HCT116 (cell line): ENCODE results near the gene ZNF761. TPM values are rescaled to one million over a fixed set of nuclear protein-coding genes. Genes with fewer than 3 reads are reported as not detected.

Source experiments
- ATAC-seq: fragments of 200-7000 bp; cut with Tn5 transposase; 2 replicates; pipeline ENCODE4 v1.9.1; 2020; ENCODE audit warnings: mild to moderate bottlenecking, moderate library complexity
- BruUV-seq: library from RNA; stranded (reverse); fragments of 400-500 nt; replicated peaks from 2 replicates; lab custom pipeline; 2021; lab: Mats Ljungman, UMichigan
- CTCF ChIA-PET: fragments of 300-600 bp; sonication (Branson Sonifier 250); formaldehyde crosslinking; loops from one replicate; lab custom pipeline; 2021; ENCODE audit warnings: antibody characterized with exemption; lab: Charles Lee
- POLR2A ChIA-PET: fragments of 300-600, 350-600 bp; sonication (Branson Sonifier 250); formaldehyde crosslinking; loops from one replicate; lab custom pipeline; 2021; ENCODE audit warnings: antibody characterized with exemption; lab: Charles Lee
- RAD21 ChIA-PET, 2 experiments: fragments of 300-600 bp; sonication (Branson Sonifier 250); formaldehyde crosslinking; loops; one replicate each; lab custom pipeline; 2023; ENCODE audit warnings: low total read pairs in 2 of 2; ENCODE audit not compliant: uncharacterized antibody in 2 of 2, unreplicated experiment in 2 of 2, low non-redundant PET in 1 of 2; lab: Charles Lee
- DNase-seq: peaks from one replicate; pipeline ENCODE4 v3.0.0-alpha.2; 2010; ENCODE audit warnings: low read depth, low spot score
- H2AFZ ChIP-seq: fragments of 200-600 bp; shearing (Covaris generic), sonication (generic); 2 replicates; pipeline ENCODE4 v1.6.1; 2017; ENCODE audit warnings: low read depth, mixed run types, mixed read lengths, antibody characterized with exemption, low read length; ENCODE audit not compliant: poor library complexity, severe bottlenecking
- H3K27ac ChIP-seq: 2 replicates; pipeline ENCODE4 v1.5.1; 2012; ENCODE audit warnings: low read depth, low read length
- H3K27me3 ChIP-seq: fragments of 200-600 bp; sonication (generic); 2 replicates; pipeline ENCODE4 v1.6.1; 2016; ENCODE audit warnings: mixed run types, low read length, mixed read lengths; ENCODE audit not compliant: insufficient read depth
- H3K36me3 ChIP-seq, 2 experiments: fragments of 200-500 bp in 1 of 2; fragments of 200-600 bp in 1 of 2; sonication (Bioruptor generic) in 1 of 2; sonication (generic) in 1 of 2; 2 replicates each; pipeline versions ENCODE4 v1.5.1 to v1.6.1; 2014 to 2016; ENCODE audit warnings: low read length in 2 of 2, inconsistent platforms in 1 of 2, mixed read lengths in 1 of 2, mixed run types in 1 of 2; ENCODE audit not compliant: insufficient read depth in 2 of 2, control insufficient read depth in 1 of 2
- H3K4me1 ChIP-seq, 2 experiments: fragments of 200-600 bp in 1 of 2; sonication (generic) in 1 of 2; 2 replicates each; pipeline versions ENCODE4 v1.5.1 to v1.6.1; 2012 to 2017; ENCODE audit warnings: low read length in 2 of 2, inconsistent platforms in 1 of 2, mild to moderate bottlenecking in 1 of 2, mixed read lengths in 1 of 2, mixed run types in 1 of 2, moderate library complexity in 1 of 2; ENCODE audit not compliant: insufficient read depth in 2 of 2, control insufficient read depth in 1 of 2
- H3K4me2 ChIP-seq: fragments of 200-600 bp; sonication (generic); 2 replicates; pipeline ENCODE4 v1.6.1; 2017; ENCODE audit warnings: mixed run types, low read length, mixed read lengths
- H3K4me3 ChIP-seq, 2 experiments: fragments of 200-600 bp in 1 of 2; sonication (generic) in 1 of 2; replicated peaks in 1 of 2; 2 replicates each; pipeline ENCODE4 v1.5.1; 2011 to 2016; ENCODE audit warnings: low read length in 2 of 2, control low read depth in 1 of 2, low read depth in 1 of 2, mild to moderate bottlenecking in 1 of 2, mixed read lengths in 1 of 2, mixed run types in 1 of 2
- H3K79me2 ChIP-seq: fragments of 200-600 bp; sonication (generic); 2 replicates; pipeline ENCODE4 v1.6.1; 2017; ENCODE audit warnings: mild to moderate bottlenecking, mixed run types, low read length, moderate library complexity, mixed read lengths; ENCODE audit not compliant: insufficient read depth
- H3K9ac ChIP-seq: fragments of 200-600 bp; sonication (generic); 2 replicates; pipeline ENCODE4 v1.6.1; 2016; ENCODE audit warnings: low read length, mixed read lengths
- H3K9me2 ChIP-seq: fragments of 200-600 bp; sonication (generic), shearing (Covaris generic); 2 replicates; pipeline ENCODE4 v1.6.1; 2017; ENCODE audit warnings: mixed run types, mild to moderate bottlenecking, moderate library complexity; ENCODE audit not compliant: insufficient read depth
- H3K9me3 ChIP-seq, 2 experiments: fragments of 200-500 bp in 1 of 2; fragments of 200-600 bp in 1 of 2; sonication (Bioruptor generic) in 1 of 2; sonication (generic) in 1 of 2; 2 replicates each; pipeline ENCODE4 v1.6.1; 2014 to 2017; ENCODE audit warnings: low read length in 2 of 2, mixed read lengths in 2 of 2, inconsistent platforms in 1 of 2, low read depth in 1 of 2, mild to moderate bottlenecking in 1 of 2, mixed run types in 1 of 2, moderate library complexity in 1 of 2; ENCODE audit not compliant: control insufficient read depth in 1 of 2, insufficient read depth in 1 of 2
- H4K20me1 ChIP-seq: fragments of 200-600 bp; sonication (generic), shearing (Covaris generic); 2 replicates; pipeline ENCODE4 v1.6.1; 2017; ENCODE audit warnings: mixed run types, mild to moderate bottlenecking, moderate library complexity; ENCODE audit not compliant: insufficient read depth
- CBX3 ChIP-seq: IDR thresholded peaks from 2 replicates; pipeline ENCODE4 v1.6.1; 2012; ENCODE audit warnings: low read depth
- CEBPB ChIP-seq: IDR thresholded peaks from 2 replicates; pipeline ENCODE4 v1.6.1; 2012; ENCODE audit warnings: low read depth
- EGR1 ChIP-seq: IDR thresholded peaks from 2 replicates; pipeline ENCODE4 v1.6.1; 2012; ENCODE audit warnings: low read depth
- ELF1 ChIP-seq: IDR thresholded peaks from 2 replicates; pipeline ENCODE4 v1.6.1; 2012; ENCODE audit warnings: low read depth, borderline replicate concordance
- EZH2phosphoT487 ChIP-seq: fragments of 200-600 bp; IDR thresholded peaks from 2 replicates; pipeline ENCODE4 v1.6.1; 2018; ENCODE audit warnings: antibody characterized with exemption, borderline replicate concordance
- FOSL1 ChIP-seq: IDR thresholded peaks from 2 replicates; pipeline ENCODE4 v1.6.1; 2012; ENCODE audit warnings: low read depth
- JUND ChIP-seq: IDR thresholded peaks from 2 replicates; pipeline ENCODE4 v1.6.1; 2012
- POLR2A ChIP-seq: IDR thresholded peaks from 2 replicates; pipeline ENCODE4 v1.7.0; 2011; ENCODE audit warnings: borderline replicate concordance; ENCODE audit not compliant: insufficient read depth, insufficient read length; ENCODE audit errors: extremely low read depth
- POLR2AphosphoS5 ChIP-seq: IDR thresholded peaks from 2 replicates; pipeline ENCODE4 v1.6.1; 2011; ENCODE audit warnings: mild to moderate bottlenecking, low read depth, low read length, moderate library complexity
- RAD21 ChIP-seq: IDR thresholded peaks from 2 replicates; pipeline ENCODE4 v1.6.1; 2012; ENCODE audit warnings: low read depth, mild to moderate bottlenecking
- SIN3A ChIP-seq: IDR thresholded peaks from 2 replicates; pipeline ENCODE4 v1.6.1; 2012; ENCODE audit warnings: low read depth
- SRF ChIP-seq: IDR thresholded peaks from 2 replicates; pipeline ENCODE4 v1.6.1; 2012; ENCODE audit warnings: low read depth
- TCF7L2 ChIP-seq: IDR thresholded peaks from 2 replicates; pipeline ENCODE4 v1.7.0; 2011; ENCODE audit warnings: borderline replicate concordance, inconsistent platforms; ENCODE audit not compliant: insufficient read depth, insufficient read length; ENCODE audit errors: extremely low read depth
- YY1 ChIP-seq: IDR thresholded peaks from 2 replicates; pipeline ENCODE4 v1.6.1; 2011; ENCODE audit warnings: low read length, low read depth, moderate library complexity, mild to moderate bottlenecking; ENCODE audit not compliant: insufficient replicate concordance; ENCODE audit errors: extremely low read depth
- ZFX ChIP-seq: fragments of 450-650 bp; IDR thresholded peaks from 2 replicates; pipeline ENCODE4 v1.6.1; 2017
- ZNF274 ChIP-seq: fragments of 200-500 bp; sonication (Bioruptor generic); IDR thresholded peaks from 2 replicates; pipeline ENCODE4 v1.6.1; 2014; ENCODE audit warnings: mild to moderate bottlenecking, low read depth, low read length, inconsistent platforms
- intact Hi-C: fragments of 100-400 bp; cut with micrococcal nuclease; formaldehyde crosslinking; loops from 2 replicates; pipeline ENCODE4 v1.10.0; 2022
- total RNA-seq: library from RNA; stranded (reverse); gene quantifications from one replicate; pipeline ENCODE4 v1.2.1, GENCODE V29; 2021; ENCODE audit not compliant: unreplicated experiment
- TF ChIP-seq, protein P1 (sequence below): IDR thresholded peaks from 2 replicates; pipeline ENCODE4 v1.6.1; 2011; ENCODE audit warnings: mild to moderate bottlenecking, low read length, moderate library complexity; ENCODE audit not compliant: insufficient replicate concordance; ENCODE audit errors: extremely low read depth
- TF ChIP-seq, protein P2 (sequence below): IDR thresholded peaks from 2 replicates; pipeline ENCODE4 v1.6.1; 2012
- TF ChIP-seq, protein P3 (sequence below): IDR thresholded peaks from 2 replicates; pipeline ENCODE4 v1.6.1; 2012; ENCODE audit warnings: low read depth

The ZNF761 gene
- total RNA-seq, 1 experiment from 2014 or later, result 8.8 TPM

DNA sequence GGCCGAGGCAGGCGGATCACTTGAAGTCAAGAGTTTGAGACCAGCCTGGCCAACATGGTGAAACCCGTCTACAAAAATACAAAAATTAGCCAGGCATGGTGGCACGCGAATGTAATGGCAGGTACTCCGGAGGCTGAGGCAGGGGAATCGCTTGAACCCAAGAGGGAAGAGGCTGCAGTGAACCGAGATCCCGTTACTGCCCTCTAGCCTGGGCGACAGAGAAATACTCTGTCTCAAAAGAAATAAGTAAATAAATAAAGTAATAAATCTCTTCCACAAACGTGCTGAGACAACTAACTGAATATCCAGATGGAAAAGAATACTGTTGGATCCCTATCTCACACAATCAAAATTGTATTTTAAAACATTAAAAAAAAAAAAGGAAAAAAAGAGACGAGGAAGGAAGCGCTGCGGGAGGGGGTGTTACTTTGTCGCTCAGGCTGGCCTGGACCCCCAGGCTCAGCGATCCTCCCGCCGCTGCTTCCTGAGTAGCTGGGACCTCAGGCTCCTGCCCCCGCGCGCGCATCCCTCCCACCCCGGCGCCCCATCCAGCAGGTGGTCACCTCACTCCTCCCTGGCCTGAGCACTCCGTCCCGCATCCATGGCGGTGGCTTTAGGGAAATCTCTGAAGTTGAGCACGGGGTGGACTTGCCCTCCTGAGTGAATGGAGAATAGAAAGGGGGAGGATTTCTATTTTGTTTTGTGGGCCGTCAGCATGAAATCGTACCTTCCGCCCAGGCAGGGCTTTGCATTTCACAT, 35.1 kb downstream of the ZNF761 start (continued):
- TF ChIP-seq YY1, result no peak
- TF ChIP-seq EGR1, result no peak
- TF ChIP-seq SRF, result no peak

DNA sequence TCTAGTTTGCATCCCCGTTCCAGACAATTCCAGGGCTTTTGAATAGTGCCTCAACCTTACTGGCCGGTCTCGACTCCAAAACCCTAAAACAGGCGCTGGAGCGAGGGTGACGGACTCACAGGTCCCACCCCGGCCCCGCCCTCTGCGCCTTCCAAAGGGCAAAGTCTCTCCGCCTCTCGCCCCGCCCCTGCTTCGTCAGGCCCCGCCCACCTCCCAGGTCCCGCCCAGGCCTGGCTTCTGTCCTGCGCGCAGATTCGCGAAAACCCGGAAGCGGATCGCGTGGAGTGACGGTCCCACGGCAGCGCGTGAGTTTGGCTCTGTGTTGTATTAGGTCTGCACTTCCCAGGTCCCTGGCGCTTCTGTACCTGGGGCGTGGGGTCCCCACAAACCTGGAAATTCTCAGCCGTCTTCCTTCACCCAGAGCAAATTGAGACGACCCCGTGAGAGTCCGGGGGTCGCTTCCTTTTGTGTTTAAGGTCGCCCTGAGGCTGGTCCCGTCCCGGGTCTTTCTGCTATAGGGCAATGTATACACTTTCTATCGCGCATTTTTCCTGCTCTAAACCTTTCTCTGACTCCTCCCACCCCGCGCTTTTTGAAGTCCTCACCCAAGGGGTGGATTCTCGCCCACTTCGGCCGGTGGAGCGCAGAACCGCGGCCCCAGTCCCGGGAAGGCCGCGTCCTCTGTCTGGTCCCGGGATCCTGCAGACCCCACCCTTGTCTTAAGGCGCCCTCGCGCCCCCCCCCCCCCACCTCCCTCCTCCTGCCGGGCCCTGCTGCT, 35.9 kb downstream of the ZNF761 start, which contains the start of gene ZNF813:
Gene ZNF813, plus strand, starts transcription at position 249 of the 778 bp plus-strand sequence. CDS start 16,090 bp downstream, outside the sequence.
- intact Hi-C loops, result no loop called here
- BruUV-seq, result no TSS peak

More for the DNA sequence above, 35.9 kb downstream of the ZNF761 start, which contains the start of gene ZNF813:
- H3K4me3 ChIP-seq, result no peak within 1 kb of the TSS
- no peaks in the 10 kb centered on the region for H3K79me2 ChIP-seq
- H3K27ac ChIP-seq, result no peak within 1 kb of the TSS
- H3K4me2 ChIP-seq, result no peak within 1 kb of the TSS
- no peak within 1 kb of the TSS for H2AFZ ChIP-seq
- POLR2A ChIA-PET, result no interaction called here
- no peak within 1 kb of the TSS for H3K9ac ChIP-seq
- H3K9me2 ChIP-seq, result no peaks in the 10 kb centered on the region
- ATAC-seq (no peak), DNase-seq (no peak)
- H4K20me1 ChIP-seq, result no peaks in the 10 kb centered on the region
- H3K36me3 ChIP-seq, result no peaks in the 10 kb centered on the region
- no peaks in the 10 kb centered on the region for H3K27me3 ChIP-seq
- peaks cover 0 to 5% of the 10 kb centered on the region in 2 experiments; a peak in 1 of 4 replicates for H3K9me3 ChIP-seq
- RAD21 ChIA-PET, result no interaction called here
- CTCF ChIA-PET, result no interaction called here
- TF ChIP-seq, protein P1, sequence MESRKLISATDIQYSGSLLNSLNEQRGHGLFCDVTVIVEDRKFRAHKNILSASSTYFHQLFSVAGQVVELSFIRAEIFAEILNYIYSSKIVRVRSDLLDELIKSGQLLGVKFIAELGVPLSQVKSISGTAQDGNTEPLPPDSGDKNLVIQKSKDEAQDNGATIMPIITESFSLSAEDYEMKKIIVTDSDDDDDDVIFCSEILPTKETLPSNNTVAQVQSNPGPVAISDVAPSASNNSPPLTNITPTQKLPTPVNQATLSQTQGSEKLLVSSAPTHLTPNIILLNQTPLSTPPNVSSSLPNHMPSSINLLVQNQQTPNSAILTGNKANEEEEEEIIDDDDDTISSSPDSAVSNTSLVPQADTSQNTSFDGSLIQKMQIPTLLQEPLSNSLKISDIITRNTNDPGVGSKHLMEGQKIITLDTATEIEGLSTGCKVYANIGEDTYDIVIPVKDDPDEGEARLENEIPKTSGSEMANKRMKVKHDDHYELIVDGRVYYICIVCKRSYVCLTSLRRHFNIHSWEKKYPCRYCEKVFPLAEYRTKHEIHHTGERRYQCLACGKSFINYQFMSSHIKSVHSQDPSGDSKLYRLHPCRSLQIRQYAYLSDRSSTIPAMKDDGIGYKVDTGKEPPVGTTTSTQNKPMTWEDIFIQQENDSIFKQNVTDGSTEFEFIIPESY, result no peak
- TF ChIP-seq SIN3A (no peak), ZFX (no peak), SRF (no peak), CBX3 (no peak), POLR2A (no peak), EZH2phosphoT487 (no peak), ELF1 (no peak), CEBPB (no peak), POLR2AphosphoS5 (no peak), RAD21 (no peak), FOSL1 (no peak), TCF7L2 (no peak), ZNF274 (no peak), YY1 (no peak), JUND (no peak), EGR1 (no peak)
- TF ChIP-seq, protein P2, sequence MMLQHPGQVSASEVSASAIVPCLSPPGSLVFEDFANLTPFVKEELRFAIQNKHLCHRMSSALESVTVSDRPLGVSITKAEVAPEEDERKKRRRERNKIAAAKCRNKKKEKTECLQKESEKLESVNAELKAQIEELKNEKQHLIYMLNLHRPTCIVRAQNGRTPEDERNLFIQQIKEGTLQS, result no peak
- TF ChIP-seq, protein P3, sequence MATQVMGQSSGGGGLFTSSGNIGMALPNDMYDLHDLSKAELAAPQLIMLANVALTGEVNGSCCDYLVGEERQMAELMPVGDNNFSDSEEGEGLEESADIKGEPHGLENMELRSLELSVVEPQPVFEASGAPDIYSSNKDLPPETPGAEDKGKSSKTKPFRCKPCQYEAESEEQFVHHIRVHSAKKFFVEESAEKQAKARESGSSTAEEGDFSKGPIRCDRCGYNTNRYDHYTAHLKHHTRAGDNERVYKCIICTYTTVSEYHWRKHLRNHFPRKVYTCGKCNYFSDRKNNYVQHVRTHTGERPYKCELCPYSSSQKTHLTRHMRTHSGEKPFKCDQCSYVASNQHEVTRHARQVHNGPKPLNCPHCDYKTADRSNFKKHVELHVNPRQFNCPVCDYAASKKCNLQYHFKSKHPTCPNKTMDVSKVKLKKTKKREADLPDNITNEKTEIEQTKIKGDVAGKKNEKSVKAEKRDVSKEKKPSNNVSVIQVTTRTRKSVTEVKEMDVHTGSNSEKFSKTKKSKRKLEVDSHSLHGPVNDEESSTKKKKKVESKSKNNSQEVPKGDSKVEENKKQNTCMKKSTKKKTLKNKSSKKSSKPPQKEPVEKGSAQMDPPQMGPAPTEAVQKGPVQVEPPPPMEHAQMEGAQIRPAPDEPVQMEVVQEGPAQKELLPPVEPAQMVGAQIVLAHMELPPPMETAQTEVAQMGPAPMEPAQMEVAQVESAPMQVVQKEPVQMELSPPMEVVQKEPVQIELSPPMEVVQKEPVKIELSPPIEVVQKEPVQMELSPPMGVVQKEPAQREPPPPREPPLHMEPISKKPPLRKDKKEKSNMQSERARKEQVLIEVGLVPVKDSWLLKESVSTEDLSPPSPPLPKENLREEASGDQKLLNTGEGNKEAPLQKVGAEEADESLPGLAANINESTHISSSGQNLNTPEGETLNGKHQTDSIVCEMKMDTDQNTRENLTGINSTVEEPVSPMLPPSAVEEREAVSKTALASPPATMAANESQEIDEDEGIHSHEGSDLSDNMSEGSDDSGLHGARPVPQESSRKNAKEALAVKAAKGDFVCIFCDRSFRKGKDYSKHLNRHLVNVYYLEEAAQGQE, result no peak
- no peaks in the 10 kb centered on the region for H3K4me1 ChIP-seq
